IMR-90 (cell line): ENCODE measurements around the gene DNAJC3. TPM values are rescaled to one million over a fixed set of nuclear protein-coding genes. Genes with fewer than 3 reads are reported as not detected.

ENCODE experiments used
- ATAC-seq: fragments of 200-7000 bp; cut with Tn5 transposase; 2 replicates; pipeline ENCODE4 v1.9.1; 2020; ENCODE audit warnings: low read depth, mild to moderate bottlenecking, moderate library complexity
- BruUV-seq: library from RNA; stranded (reverse); fragments of 400-500 nt; replicated peaks from 2 replicates; lab custom pipeline; 2021; lab: Mats Ljungman, UMichigan
- CTCF ChIA-PET: fragments of 300-600 bp; formaldehyde crosslinking; extraction: SDS; loops from one replicate; lab custom pipeline; 2021; ENCODE audit warnings: antibody characterized with exemption; lab: Yijun Ruan, JAX
- POLR2A ChIA-PET: fragments of 300-600 bp; sonication (Branson Sonifier 250); formaldehyde crosslinking; loops from one replicate; lab custom pipeline; 2022; ENCODE audit warnings: antibody characterized with exemption; ENCODE audit not compliant: unreplicated experiment; lab: Charles Lee
- DNase-seq: peaks from one replicate; pipeline ENCODE4 v3.0.0; 2013
- H2AFZ ChIP-seq: replicated peaks from 2 replicates; pipeline ENCODE3; 2013; ENCODE audit warnings: low read length, mild to moderate bottlenecking; ENCODE audit not compliant: poor library complexity
- H2AK5ac ChIP-seq: 2 replicates; pipeline ENCODE4 v1.6.1; 2013; ENCODE audit warnings: low read depth, low read length, inconsistent platforms
- H2AK9ac ChIP-seq: replicated peaks from 2 replicates; pipeline ENCODE3; 2013; ENCODE audit warnings: mild to moderate bottlenecking, low read depth, low read length, moderate library complexity; ENCODE audit not compliant: poor library complexity
- H2BK120ac ChIP-seq: 2 replicates; pipeline ENCODE4 v1.6.1; 2013; ENCODE audit warnings: low read depth, low read length, inconsistent platforms
- H2BK15ac ChIP-seq: 3 replicates; pipeline ENCODE4 v1.6.1; 2013; ENCODE audit warnings: low read depth, low read length, inconsistent platforms
- H2BK20ac ChIP-seq: 2 replicates; pipeline ENCODE4 v1.6.1; 2013; ENCODE audit warnings: low read depth, mild to moderate bottlenecking, inconsistent platforms, low read length, moderate library complexity
- H2BK5ac ChIP-seq: 2 replicates; pipeline ENCODE4 v1.6.1; 2013; ENCODE audit warnings: mild to moderate bottlenecking, low read depth, low read length, inconsistent platforms; ENCODE audit not compliant: poor library complexity, severe bottlenecking
- H3K14ac ChIP-seq: replicated peaks from 2 replicates; pipeline ENCODE4 v1.6.1; 2013; ENCODE audit warnings: low read depth, low read length, inconsistent platforms
- H3K18ac ChIP-seq: 2 replicates; pipeline ENCODE4 v1.6.1; 2013; ENCODE audit warnings: low read depth, low read length, control low read depth
- H3K23ac ChIP-seq: 2 replicates; pipeline ENCODE4 v1.6.1; 2013; ENCODE audit warnings: low read depth, low read length, inconsistent platforms
- H3K27ac ChIP-seq: 2 replicates; pipeline ENCODE4 v1.5.1; 2013; ENCODE audit warnings: mild to moderate bottlenecking, control low read depth, low read length; ENCODE audit not compliant: insufficient read depth
- H3K27me3 ChIP-seq: 2 replicates; pipeline ENCODE4 v1.6.1; 2013; ENCODE audit warnings: low read length; ENCODE audit not compliant: control insufficient read depth, insufficient read depth
- H3K36me3 ChIP-seq: 2 replicates; pipeline ENCODE4 v1.6.1; 2013; ENCODE audit warnings: low read length, mixed read lengths; ENCODE audit not compliant: control insufficient read depth, insufficient read depth
- H3K4ac ChIP-seq: 2 replicates; pipeline ENCODE4 v1.6.1; 2013; ENCODE audit warnings: low read depth, low read length, inconsistent platforms
- H3K4me1 ChIP-seq: 2 replicates; pipeline ENCODE4 v1.6.1; 2013; ENCODE audit warnings: low read length, mixed read lengths; ENCODE audit not compliant: control insufficient read depth, insufficient read depth
- H3K4me2 ChIP-seq: 2 replicates; pipeline ENCODE4 v1.6.1; 2013; ENCODE audit warnings: low read depth, mild to moderate bottlenecking, control low read depth, low read length, moderate library complexity
- H3K4me3 ChIP-seq: 2 replicates; pipeline ENCODE4 v1.5.1; 2013; ENCODE audit warnings: low read depth, mild to moderate bottlenecking, control low read depth, low read length, moderate library complexity; ENCODE audit not compliant: insufficient read depth
- H3K56ac ChIP-seq: 2 replicates; pipeline ENCODE4 v1.6.1; 2013; ENCODE audit warnings: low read length, inconsistent platforms; ENCODE audit not compliant: insufficient read depth; ENCODE audit errors: extremely low read depth
- H3K79me1 ChIP-seq, 2 experiments: 2 replicates each; pipeline ENCODE4 v1.6.1; 2013; ENCODE audit warnings: low read length in 2 of 2, inconsistent platforms in 1 of 2, low read depth in 1 of 2
- H3K9ac ChIP-seq: 2 replicates; pipeline ENCODE4 v1.6.1; 2013; ENCODE audit warnings: low read depth, low read length, control low read depth
- H3K9me1 ChIP-seq: 2 replicates; pipeline ENCODE4 v1.6.1; 2013; ENCODE audit warnings: low read length, inconsistent platforms; ENCODE audit not compliant: insufficient read depth
- H3K9me3 ChIP-seq: 2 replicates; pipeline ENCODE4 v1.6.1; 2013; ENCODE audit warnings: low read length; ENCODE audit not compliant: control insufficient read depth, insufficient read depth
- H4K20me1 ChIP-seq: 2 replicates; pipeline ENCODE4 v1.6.1; 2013; ENCODE audit warnings: low read length, inconsistent platforms; ENCODE audit not compliant: insufficient read depth
- H4K5ac ChIP-seq: 2 replicates; pipeline ENCODE4 v1.6.1; 2013; ENCODE audit warnings: mild to moderate bottlenecking, low read depth, low read length, control low read depth
- H4K8ac ChIP-seq, 2 experiments: 2 replicates each; pipeline ENCODE4 v1.6.1; 2013; ENCODE audit warnings: low read depth in 2 of 2, low read length in 2 of 2, control low read depth in 1 of 2, inconsistent platforms in 1 of 2
- H4K91ac ChIP-seq: 2 replicates; pipeline ENCODE4 v1.6.1; 2013; ENCODE audit warnings: low read depth, low read length, inconsistent platforms; ENCODE audit not compliant: insufficient read depth
- CEBPB ChIP-seq: IDR thresholded peaks from 2 replicates; pipeline ENCODE4 v1.6.1; 2012; ENCODE audit warnings: low read depth, low read length, improper control_type of control experiment
- MXI1 ChIP-seq: IDR thresholded peaks from 2 replicates; pipeline ENCODE4 v1.6.1; 2012; ENCODE audit warnings: low read depth, mild to moderate bottlenecking, low read length, moderate library complexity, borderline replicate concordance
- RCOR1 ChIP-seq: IDR thresholded peaks from 2 replicates; pipeline ENCODE4 v1.6.1; 2012; ENCODE audit warnings: mild to moderate bottlenecking, low read length, improper control_type of control experiment; ENCODE audit not compliant: insufficient replicate concordance
- SMC3 ChIP-seq: fragments of 150-350 bp; IDR thresholded peaks from 2 replicates; pipeline ENCODE4 v1.6.1; 2016; ENCODE audit warnings: low read depth, mild to moderate bottlenecking, antibody characterized with exemption, low read length, moderate library complexity
- WGBS, 2 experiments: methylation state at CpG; one replicate each; pipeline versions ENCODE4 v1.1.5 to v1.1.7; 2013; ENCODE audit warnings: missing lambda C conversion rate in 2 of 2; ENCODE audit not compliant: insufficient read length in 1 of 2; ENCODE audit errors: extremely low coverage in 2 of 2; 5-methylcytosine and 5-hydroxymethylcytosine counted together
- dilution Hi-C: fragments of 300-500 bp; cut with HindIII; formaldehyde crosslinking; loops from one replicate; pipeline ENCODE4 v1.14.3; 2018; ENCODE audit warnings: low sequenced_read_pairs; ENCODE audit not compliant: unreplicated experiment
- in situ Hi-C: fragments of 300-500 bp; cut with MboI; formaldehyde crosslinking; loops from 3 replicates; pipeline ENCODE4 v1.14.3; 2019; ENCODE audit warnings: low sequenced_read_pairs, inconsistent platforms, mixed read lengths
- intact Hi-C: fragments of 100-400 bp; cut with micrococcal nuclease; formaldehyde crosslinking; loops from 2 replicates; pipeline ENCODE4 v1.10.0; 2022
- polyA plus RNA-seq, 3 experiments: library from polyadenylated mRNA; depleted of rRNA; stranded (reverse); fragments of >200 nt; gene quantifications; 2 replicates each; pipeline ENCODE4 v1.2.3, GENCODE V29; 2012; ENCODE audit warnings: low replicate concordance in 1 of 3
- total RNA-seq: library from RNA; depleted of rRNA; stranded (reverse); fragments of >200 nt; gene quantifications from 2 replicates; pipeline ENCODE4 v1.2.3, GENCODE V29; 2012

The DNAJC3 gene
- total and polyA plus RNA-seq, 2 of the 4 experiments (the other 2 are of a cell fraction) = 10.7 to 28.5 TPM

- BruUV-seq = no TSS peak
- dilution Hi-C loops = no loop called here
- CTCF ChIA-PET = no interaction called here
These were observed 29.4 kb downstream of the DNAJC3 start for GRCh38 chr13:95706356-95706755.

More at GRCh38 chr13:95706356-95706755, 29.4 kb downstream of the DNAJC3 start:
- no peak overlapping the region for H2BK15ac ChIP-seq
- H2AK5ac ChIP-seq = no peak overlapping the region
- WGBS, 2 experiments = no CpG with 5 or more reads among the region's 1 CpG
- no peak overlapping the region for H2AFZ ChIP-seq
- H3K36me3 ChIP-seq = peaks cover 2% of the 10 kb centered on the region; the same call in 1 of the 2 replicates
- H3K4me3 ChIP-seq = no peak overlapping the region
- no peaks in the 10 kb centered on the region for H3K27me3 ChIP-seq
- no peak overlapping the region for H3K14ac ChIP-seq
- no peak for DNase-seq
- no peak overlapping the region for H4K5ac ChIP-seq
- in situ Hi-C loops (no loop called here), intact Hi-C loops (no loop called here)
- no peak overlapping the region for H3K23ac ChIP-seq
- peaks cover 2% of the 10 kb centered on the region; the same call in 1 of the 2 replicates for H3K4me1 ChIP-seq
- no peak overlapping the region for H3K18ac ChIP-seq
- H3K56ac ChIP-seq = no peak overlapping the region
- peaks cover 28 to 62% of the 10 kb centered on the region in 2 experiments for H3K79me1 ChIP-seq
- no peak overlapping the region for H4K8ac ChIP-seq
- no peak overlapping the region for H3K4me2 ChIP-seq
- H3K9me3 ChIP-seq = no peaks in the 10 kb centered on the region
- H2BK120ac ChIP-seq = no peak overlapping the region
- TF ChIP-seq RCOR1 (no peak), SMC3 (no peak), MXI1 (no peak), CEBPB (no peak)
- peaks cover 5% of the 10 kb centered on the region for H3K9me1 ChIP-seq
- H3K4ac ChIP-seq = no peak overlapping the region
- no peak overlapping the region for H4K91ac ChIP-seq
- ATAC-seq = no peak
- no peak overlapping the region for H2BK5ac ChIP-seq
- POLR2A ChIA-PET = no interaction called here
- H3K9ac ChIP-seq = no peak overlapping the region
- peaks cover 32% of the 10 kb centered on the region for H4K20me1 ChIP-seq
- H2BK20ac ChIP-seq = no peak overlapping the region
- H3K27ac ChIP-seq = no peak overlapping the region
- H2AK9ac ChIP-seq = no peak overlapping the region
